ENCODE data around the gene ARHGAP8.

ARHGAP8 gene

DNA sequence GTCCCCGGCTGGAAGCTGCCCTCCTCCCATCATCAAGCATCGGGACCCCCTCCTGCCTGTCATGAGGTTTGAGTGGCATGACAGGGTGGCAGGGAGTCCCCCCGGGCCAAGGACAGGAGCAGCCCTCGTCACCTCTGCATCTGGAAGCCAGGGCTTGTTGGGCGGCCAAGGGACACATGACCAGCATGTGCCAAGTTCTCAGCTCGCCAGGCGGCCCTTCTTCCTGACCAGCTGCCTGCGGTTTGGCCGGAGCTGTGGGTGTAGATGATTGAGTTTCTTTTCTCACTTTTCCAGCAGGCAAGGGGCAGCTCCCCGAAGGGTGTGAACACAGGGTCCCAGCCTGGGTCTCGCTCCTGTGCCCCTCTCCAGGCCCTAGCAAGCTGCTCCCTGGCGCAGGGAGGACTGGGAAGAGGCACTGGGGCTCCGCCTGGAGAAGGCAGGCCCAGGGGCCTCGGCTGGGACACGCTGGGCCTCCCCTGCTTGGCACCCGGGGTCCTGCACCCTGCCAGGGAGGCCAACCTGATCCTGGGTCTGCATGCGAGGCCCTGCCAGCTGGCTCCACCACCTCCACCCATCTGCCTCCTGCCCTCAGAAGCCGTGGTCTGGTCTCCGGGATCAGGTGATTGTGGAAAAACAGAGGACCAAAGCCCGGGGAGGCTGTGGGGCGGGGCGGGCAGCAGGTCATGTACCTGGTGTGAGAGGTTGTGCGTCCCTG, 13.4 kb downstream of the ARHGAP8 start:
- Histone ChIP-seq H3K27me3 (ENCODE audit: control insufficient read depth, insufficient read depth, low read length) (no peaks in the 10 kb centered on the region), H3K27ac (ENCODE audit: low read length) (no peak overlapping the region), H3K9me3 (ENCODE audit: control insufficient read depth, insufficient read depth, low read length) (no peaks in the 10 kb centered on the region), H3K4me1 (ENCODE audit: control insufficient read depth, insufficient read depth, low read length) (peaks cover 5% of the 10 kb centered on the region), H3K4me3 (ENCODE audit: low read length) (no peak overlapping the region), H3K36me3 (ENCODE audit: control insufficient read depth, insufficient read depth, low read length) (no peaks in the 10 kb centered on the region)
- DNase-seq (ENCODE audit: low read depth, low spot score) = no peak
- WGBS (ENCODE audit: insufficient coverage, insufficient read length) = no CpG with 5 or more reads among the region's 23 CpGs

GRCh38 chr22:44773082-44773481, 20.7 kb downstream of the ARHGAP8 start:
- DNase-seq (ENCODE audit: low read depth, low spot score) = no peak
- Histone ChIP-seq H3K9me3 (ENCODE audit: control insufficient read depth, insufficient read depth, low read length) (no peaks in the 10 kb centered on the region), H3K4me3 (ENCODE audit: low read length) (no peak overlapping the region), H3K27ac (ENCODE audit: low read length) (no peak overlapping the region), H3K36me3 (ENCODE audit: control insufficient read depth, insufficient read depth, low read length) (no peaks in the 10 kb centered on the region; the same call in 1 of the 2 replicates), H3K4me1 (ENCODE audit: control insufficient read depth, insufficient read depth, low read length) (peaks cover 2% of the 10 kb centered on the region; the same call in 1 of the 2 replicates), H3K27me3 (ENCODE audit: control insufficient read depth, insufficient read depth, low read length) (no peaks in the 10 kb centered on the region)
- no CpG with 5 or more reads among the region's 1 CpG for WGBS (ENCODE audit: insufficient coverage, insufficient read length)

- H3K4me3 ChIP-seq (ENCODE audit: low read length) = no peak overlapping the region
- no peaks in the 10 kb centered on the region for H3K27me3 ChIP-seq (ENCODE audit: control insufficient read depth, insufficient read depth, low read length)
- H3K9me3 ChIP-seq (ENCODE audit: control insufficient read depth, insufficient read depth, low read length) = no peaks in the 10 kb centered on the region
- no peak overlapping the region for H3K27ac ChIP-seq (ENCODE audit: low read length)
- peaks cover 2% of the 10 kb centered on the region; the same call in 1 of the 2 replicates for H3K4me1 ChIP-seq (ENCODE audit: control insufficient read depth, insufficient read depth, low read length)
- WGBS (ENCODE audit: insufficient coverage, insufficient read length) = no CpG with 5 or more reads among the region's 5 CpGs
- no peaks in the 10 kb centered on the region; the same call in 1 of the 2 replicates for H3K36me3 ChIP-seq (ENCODE audit: control insufficient read depth, insufficient read depth, low read length)
- DNase-seq (ENCODE audit: low read depth, low spot score) = no peak
Measured at GRCh38 chr22:44775862-44776261, 23.5 kb downstream of the ARHGAP8 start.

- whole genome bisulfite sequencing (ENCODE audit: insufficient coverage, insufficient read length) = no CpG with 5 or more reads among the region's 16 CpGs
- Histone ChIP-seq H3K4me3 (ENCODE audit: low read length) (no peak overlapping the region), H3K36me3 (ENCODE audit: control insufficient read depth, insufficient read depth, low read length) (no peaks in the 10 kb centered on the region; the same call in 1 of the 2 replicates), H3K27me3 (ENCODE audit: control insufficient read depth, insufficient read depth, low read length) (no peaks in the 10 kb centered on the region), H3K27ac (ENCODE audit: low read length) (no peak overlapping the region), H3K4me1 (ENCODE audit: control insufficient read depth, insufficient read depth, low read length) (peaks cover 2% of the 10 kb centered on the region; the same call in 1 of the 2 replicates), H3K9me3 (ENCODE audit: control insufficient read depth, insufficient read depth, low read length) (no peaks in the 10 kb centered on the region)
- DNase-seq (ENCODE audit: low read depth, low spot score) = no peak
Measured at GRCh38 chr22:44776605-44777363, 24.4 kb downstream of the ARHGAP8 start.

DNA sequence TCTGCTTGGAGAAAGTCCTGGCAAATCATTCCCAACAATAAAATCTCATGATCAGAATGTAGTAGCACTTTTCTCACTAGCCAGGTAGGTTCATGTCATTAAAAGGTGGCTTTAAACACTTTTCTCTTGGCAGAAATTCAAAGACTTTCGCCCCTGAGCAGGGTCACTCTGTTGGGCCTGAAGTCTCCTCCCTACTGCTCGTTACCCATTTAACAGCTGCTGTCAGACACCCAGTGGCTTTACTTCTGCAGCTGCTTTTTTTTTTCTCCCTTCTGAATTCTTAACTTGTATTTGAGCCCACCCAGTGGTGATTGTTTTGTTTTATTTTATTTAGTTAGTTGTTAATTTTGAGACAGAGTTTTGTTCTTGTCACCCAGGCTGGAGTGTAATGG, 25.0 kb downstream of the ARHGAP8 start:
- Histone ChIP-seq H3K9me3 (ENCODE audit: control insufficient read depth, insufficient read depth, low read length) (no peaks in the 10 kb centered on the region), H3K4me3 (ENCODE audit: low read length) (no peak overlapping the region), H3K27ac (ENCODE audit: low read length) (no peak overlapping the region), H3K4me1 (ENCODE audit: control insufficient read depth, insufficient read depth, low read length) (peaks cover 2% of the 10 kb centered on the region; the same call in 1 of the 2 replicates), H3K36me3 (ENCODE audit: control insufficient read depth, insufficient read depth, low read length) (no peaks in the 10 kb centered on the region; the same call in none of the 2 replicates), H3K27me3 (ENCODE audit: control insufficient read depth, insufficient read depth, low read length) (no peaks in the 10 kb centered on the region)
- DNase-seq (ENCODE audit: low read depth, low spot score) = no peak
- WGBS (ENCODE audit: insufficient coverage, insufficient read length) = no CpG with 5 or more reads among the region's 2 CpGs

- peaks cover 9% of the 10 kb centered on the region for H3K4me1 ChIP-seq (ENCODE audit: control insufficient read depth, insufficient read depth, low read length)
- no peaks in the 10 kb centered on the region for H3K9me3 ChIP-seq (ENCODE audit: control insufficient read depth, insufficient read depth, low read length)
- no CpG with 5 or more reads among the region's 17 CpGs for WGBS (ENCODE audit: insufficient coverage, insufficient read length)
- no peaks in the 10 kb centered on the region for H3K27me3 ChIP-seq (ENCODE audit: control insufficient read depth, insufficient read depth, low read length)
- H3K27ac ChIP-seq (ENCODE audit: low read length) = no peak overlapping the region
- H3K36me3 ChIP-seq (ENCODE audit: control insufficient read depth, insufficient read depth, low read length) = no peaks in the 10 kb centered on the region; the same call in 1 of the 2 replicates
- no peak for DNase-seq (ENCODE audit: low read depth, low spot score)
- H3K4me3 ChIP-seq (ENCODE audit: low read length) = no peak overlapping the region
Measured at GRCh38 chr22:44780876-44781449, 28.6 kb downstream of the ARHGAP8 start.

DNA sequence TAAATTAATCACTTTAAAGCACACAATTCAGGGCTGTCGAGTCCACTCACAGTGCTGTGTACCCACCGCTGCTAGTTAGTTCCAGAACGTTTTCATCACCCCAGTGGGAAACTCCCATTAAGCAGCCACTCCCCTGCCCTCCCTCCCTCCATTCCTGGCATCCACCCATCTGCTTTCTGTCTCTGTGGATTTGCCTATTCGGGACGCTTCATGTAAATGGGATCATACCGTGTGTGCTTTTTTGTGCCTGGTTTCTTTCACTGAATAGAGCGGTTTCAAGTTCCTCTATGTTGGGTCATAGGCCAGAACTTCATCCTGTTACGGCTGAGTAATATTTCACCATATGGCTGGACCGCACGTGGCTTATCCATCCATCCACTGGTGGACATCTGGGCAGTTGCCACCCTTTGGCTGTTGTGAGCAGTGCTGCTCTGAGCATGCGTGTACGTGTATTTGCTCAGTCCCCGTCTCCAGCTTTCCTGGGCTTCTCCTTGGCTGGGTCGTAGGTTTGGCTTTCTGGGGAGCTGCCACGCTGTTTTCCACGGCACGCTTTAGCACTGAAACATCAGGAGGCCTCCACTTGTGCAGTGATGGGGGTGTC, 30.1 kb downstream of the ARHGAP8 start:
- WGBS (ENCODE audit: insufficient coverage, insufficient read length) = no CpG with 5 or more reads among the region's 17 CpGs

GRCh38 chr22:44783091-44783490, 30.7 kb downstream of the ARHGAP8 start:
- H3K27me3 ChIP-seq (ENCODE audit: control insufficient read depth, insufficient read depth, low read length) = no peaks in the 10 kb centered on the region
- WGBS (ENCODE audit: insufficient coverage, insufficient read length) = no CpG with 5 or more reads among the region's 10 CpGs
- no peak for DNase-seq (ENCODE audit: low read depth, low spot score)
- H3K9me3 ChIP-seq (ENCODE audit: control insufficient read depth, insufficient read depth, low read length) = no peaks in the 10 kb centered on the region
- H3K4me3 ChIP-seq (ENCODE audit: low read length) = no peak overlapping the region
- no peak overlapping the region for H3K27ac ChIP-seq (ENCODE audit: low read length)
- peaks cover 7% of the 10 kb centered on the region for H3K4me1 ChIP-seq (ENCODE audit: control insufficient read depth, insufficient read depth, low read length)
- no peaks in the 10 kb centered on the region; the same call in none of the 2 replicates for H3K36me3 ChIP-seq (ENCODE audit: control insufficient read depth, insufficient read depth, low read length)

More for the DNA sequence above, 30.1 kb downstream of the ARHGAP8 start:
- Histone ChIP-seq H3K27ac (ENCODE audit: low read length) (no peak overlapping the region), H3K27me3 (ENCODE audit: control insufficient read depth, insufficient read depth, low read length) (no peaks in the 10 kb centered on the region), H3K36me3 (ENCODE audit: control insufficient read depth, insufficient read depth, low read length) (no peaks in the 10 kb centered on the region; the same call in none of the 2 replicates), H3K9me3 (ENCODE audit: control insufficient read depth, insufficient read depth, low read length) (no peaks in the 10 kb centered on the region), H3K4me3 (ENCODE audit: low read length) (no peak overlapping the region), H3K4me1 (ENCODE audit: control insufficient read depth, insufficient read depth, low read length) (peaks cover 7% of the 10 kb centered on the region)
- no peak for DNase-seq (ENCODE audit: low read depth, low spot score)

GRCh38 chr22:44783581-44783980, 31.2 kb downstream of the ARHGAP8 start:
- Histone ChIP-seq H3K4me3 (ENCODE audit: low read length) (no peak overlapping the region), H3K27me3 (ENCODE audit: control insufficient read depth, insufficient read depth, low read length) (no peaks in the 10 kb centered on the region), H3K36me3 (ENCODE audit: control insufficient read depth, insufficient read depth, low read length) (no peaks in the 10 kb centered on the region; the same call in none of the 2 replicates), H3K4me1 (ENCODE audit: control insufficient read depth, insufficient read depth, low read length) (peaks cover 7% of the 10 kb centered on the region), H3K27ac (ENCODE audit: low read length) (no peak overlapping the region), H3K9me3 (ENCODE audit: control insufficient read depth, insufficient read depth, low read length) (no peaks in the 10 kb centered on the region)
- DNase-seq (ENCODE audit: low read depth, low spot score) = no peak
- no CpG with 5 or more reads among the region's 14 CpGs for WGBS (ENCODE audit: insufficient coverage, insufficient read length)

- WGBS (ENCODE audit: insufficient coverage, insufficient read length) = no CpG with 5 or more reads among the region's 23 CpGs
Measured at GRCh38 chr22:44786136-44786535, 33.8 kb downstream of the ARHGAP8 start.

More at GRCh38 chr22:44786136-44786535, 33.8 kb downstream of the ARHGAP8 start:
- H3K36me3 ChIP-seq (ENCODE audit: control insufficient read depth, insufficient read depth, low read length) = no peaks in the 10 kb centered on the region; the same call in none of the 2 replicates
- H3K27me3 ChIP-seq (ENCODE audit: control insufficient read depth, insufficient read depth, low read length) = no peaks in the 10 kb centered on the region
- H3K9me3 ChIP-seq (ENCODE audit: control insufficient read depth, insufficient read depth, low read length) = no peaks in the 10 kb centered on the region
- peaks cover 7% of the 10 kb centered on the region for H3K4me1 ChIP-seq (ENCODE audit: control insufficient read depth, insufficient read depth, low read length)
- H3K4me3 ChIP-seq (ENCODE audit: low read length) = no peak overlapping the region
- no peak for DNase-seq (ENCODE audit: low read depth, low spot score)
- H3K27ac ChIP-seq (ENCODE audit: low read length) = no peak overlapping the region

All from iPS DF 6.9 (cell line).